OCI-LY7 (cell line): ENCODE results near the gene OXSM. TPM values are rescaled to one million over a fixed set of nuclear protein-coding genes. Genes with fewer than 3 reads are reported as not detected.

Experiments
- BruUV-seq: library from RNA; stranded (reverse); fragments of 400-500 nt; replicated peaks from 2 replicates; lab custom pipeline; 2021; lab: Mats Ljungman, UMichigan
- CTCF ChIA-PET: fragments of 300-600 bp; sonication (Branson Sonifier 250); formaldehyde crosslinking; loops from one replicate; lab custom pipeline; 2022; ENCODE audit warnings: antibody characterized with exemption; ENCODE audit not compliant: unreplicated experiment; lab: Charles Lee
- POLR2A ChIA-PET: fragments of 300-600 bp; sonication (Branson Sonifier 250); formaldehyde crosslinking; loops from one replicate; lab custom pipeline; 2022; ENCODE audit warnings: antibody characterized with exemption; lab: Charles Lee
- DNase-seq: peaks from one replicate; pipeline ENCODE4 v3.0.0-alpha.2; 2015; ENCODE audit warnings: low spot score
- H2AFZ ChIP-seq: fragments of 200-600 bp; sonication (generic), shearing (Covaris generic); 2 replicates; pipeline ENCODE4 v1.6.1; 2014; ENCODE audit warnings: mild to moderate bottlenecking, antibody characterized with exemption, low read length, moderate library complexity
- H3K27ac ChIP-seq: fragments of 200-600 bp; sonication (generic); 2 replicates; pipeline ENCODE4 v1.5.1; 2014; ENCODE audit warnings: mixed run types, low read depth, mild to moderate bottlenecking, moderate library complexity, low read length, inconsistent platforms; ENCODE audit not compliant: poor library complexity, severe bottlenecking
- H3K36me3 ChIP-seq: fragments of 200-600 bp; sonication (generic); 2 replicates; pipeline ENCODE4 v1.6.1; 2014; ENCODE audit warnings: mild to moderate bottlenecking, antibody characterized with exemption, low read length, moderate library complexity, mixed read lengths; ENCODE audit not compliant: insufficient read depth
- H3K4me1 ChIP-seq: fragments of 200-600 bp; sonication (generic); 2 replicates; pipeline ENCODE4 v1.5.1; 2014; ENCODE audit warnings: mild to moderate bottlenecking, low read length; ENCODE audit not compliant: insufficient read depth, poor library complexity, severe bottlenecking
- H3K4me2 ChIP-seq: fragments of 200-600 bp; sonication (generic); 2 replicates; pipeline ENCODE4 v1.6.1; 2014; ENCODE audit warnings: mild to moderate bottlenecking, low read length
- H3K4me3 ChIP-seq: fragments of 200-600 bp; sonication (generic); 2 replicates; pipeline ENCODE4 v1.5.1; 2014; ENCODE audit warnings: mild to moderate bottlenecking, low read depth, low read length; ENCODE audit not compliant: poor library complexity, severe bottlenecking
- H3K79me2 ChIP-seq: fragments of 200-600 bp; sonication (generic); 2 replicates; pipeline ENCODE4 v1.6.1; 2016; ENCODE audit warnings: low read depth, mild to moderate bottlenecking, low read length, moderate library complexity, mixed read lengths; ENCODE audit not compliant: insufficient read depth
- H3K9me2 ChIP-seq: fragments of 200-600 bp; sonication (generic); 2 replicates; pipeline ENCODE4 v1.6.1; 2016; ENCODE audit warnings: mild to moderate bottlenecking, low read length, mixed read lengths; ENCODE audit not compliant: insufficient read depth
- H3K9me3 ChIP-seq: fragments of 200-600 bp; sonication (generic); 2 replicates; pipeline ENCODE4 v1.6.1; 2014; ENCODE audit warnings: mild to moderate bottlenecking, mixed run types, low read length, mixed read lengths
- H4K20me1 ChIP-seq: fragments of 200-600 bp; sonication (generic); 2 replicates; pipeline ENCODE4 v1.6.1; 2014; ENCODE audit warnings: mild to moderate bottlenecking, antibody characterized with exemption, low read length, moderate library complexity, mixed read lengths; ENCODE audit not compliant: insufficient read depth
- EZH2phosphoT487 ChIP-seq: fragments of 200-600 bp; sonication (generic); IDR thresholded peaks from 2 replicates; pipeline ENCODE4 v1.6.1; 2018; ENCODE audit warnings: low read depth, borderline replicate concordance, mild to moderate bottlenecking, mixed run types, antibody characterized with exemption, low read length, moderate library complexity, mixed read lengths
- intact Hi-C: fragments of 100-400 bp; cut with micrococcal nuclease; formaldehyde crosslinking; loops from one replicate; pipeline ENCODE4 v1.10.0; 2022; ENCODE audit not compliant: unreplicated experiment
- total RNA-seq, 2 experiments: library from RNA; depleted of rRNA in 1 of 2; stranded (reverse); fragments of >200 nt in 1 of 2; shearing (Covaris generic) in 1 of 2; gene quantifications; 2 replicates each; pipeline ENCODE4 v1.2.3, GENCODE V29; 2014 to 2022
- TF ChIP-seq, protein P1 (sequence below): fragments of 200-600 bp; sonication (generic); conservative IDR thresholded peaks from 2 replicates; pipeline ENCODE4 v1.5.1; 2014; ENCODE audit warnings: mild to moderate bottlenecking, antibody characterized with exemption, low read length, moderate library complexity, mixed read lengths

The OXSM gene
- total RNA-seq, 2 experiments from 2014 or later = 17.0 to 17.3 TPM

DNA sequence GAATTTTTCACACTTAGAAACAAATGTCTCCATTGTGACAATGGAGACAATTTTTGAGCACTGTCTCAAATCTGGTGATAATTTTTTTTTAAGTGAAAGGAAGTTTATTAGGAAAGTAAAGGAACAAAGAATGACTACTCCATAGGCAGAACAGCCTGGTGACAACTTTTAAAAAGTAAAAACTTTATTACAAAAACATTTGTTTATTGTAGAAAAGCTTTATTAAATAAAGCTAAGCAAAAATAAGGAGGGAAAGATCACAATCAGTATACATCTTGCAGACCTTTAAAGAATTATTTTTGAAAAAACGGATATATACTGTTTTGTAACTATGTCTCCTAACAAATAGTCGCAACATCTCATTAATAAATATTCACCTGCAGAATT lies 688 bp upstream of the OXSM start:
- CTCF ChIA-PET = no interaction called here
- peaks cover 67% of the 10 kb centered on the region for H3K4me1 ChIP-seq
- H3K4me2 ChIP-seq = peak overlapping the region; percentile 91
- H3K36me3 ChIP-seq = peaks cover 14% of the 10 kb centered on the region; the same call in 1 of the 2 replicates
- intact Hi-C loops = no loop called here
- peak overlapping the region; percentile 81 for H3K4me3 ChIP-seq
- POLR2A ChIA-PET = interaction anchor here (0.7 to 4.2 kb wide), 17 partner anchors 10 to 150 kb away, joined by 3 to 20 read pairs (median 4); no protein-coding TSS in a partner anchor
- peaks cover 33% of the 10 kb centered on the region; the same call in 1 of the 2 replicates for H3K79me2 ChIP-seq
- H2AFZ ChIP-seq = peak overlapping the region; percentile 51; the same call in 1 of the 2 replicates
- H3K9me3 ChIP-seq = no peaks in the 10 kb centered on the region
- BruUV-seq = TSS peak; percentile 92
- no peaks in the 10 kb centered on the region for H3K9me2 ChIP-seq
- no peaks in the 10 kb centered on the region for H4K20me1 ChIP-seq
- peak overlapping the region; percentile 83 for H3K27ac ChIP-seq
- no peak for DNase-seq
- TF ChIP-seq, protein P1, sequence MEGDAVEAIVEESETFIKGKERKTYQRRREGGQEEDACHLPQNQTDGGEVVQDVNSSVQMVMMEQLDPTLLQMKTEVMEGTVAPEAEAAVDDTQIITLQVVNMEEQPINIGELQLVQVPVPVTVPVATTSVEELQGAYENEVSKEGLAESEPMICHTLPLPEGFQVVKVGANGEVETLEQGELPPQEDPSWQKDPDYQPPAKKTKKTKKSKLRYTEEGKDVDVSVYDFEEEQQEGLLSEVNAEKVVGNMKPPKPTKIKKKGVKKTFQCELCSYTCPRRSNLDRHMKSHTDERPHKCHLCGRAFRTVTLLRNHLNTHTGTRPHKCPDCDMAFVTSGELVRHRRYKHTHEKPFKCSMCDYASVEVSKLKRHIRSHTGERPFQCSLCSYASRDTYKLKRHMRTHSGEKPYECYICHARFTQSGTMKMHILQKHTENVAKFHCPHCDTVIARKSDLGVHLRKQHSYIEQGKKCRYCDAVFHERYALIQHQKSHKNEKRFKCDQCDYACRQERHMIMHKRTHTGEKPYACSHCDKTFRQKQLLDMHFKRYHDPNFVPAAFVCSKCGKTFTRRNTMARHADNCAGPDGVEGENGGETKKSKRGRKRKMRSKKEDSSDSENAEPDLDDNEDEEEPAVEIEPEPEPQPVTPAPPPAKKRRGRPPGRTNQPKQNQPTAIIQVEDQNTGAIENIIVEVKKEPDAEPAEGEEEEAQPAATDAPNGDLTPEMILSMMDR = no peak
- no peak for TF ChIP-seq EZH2phosphoT487

DNA sequence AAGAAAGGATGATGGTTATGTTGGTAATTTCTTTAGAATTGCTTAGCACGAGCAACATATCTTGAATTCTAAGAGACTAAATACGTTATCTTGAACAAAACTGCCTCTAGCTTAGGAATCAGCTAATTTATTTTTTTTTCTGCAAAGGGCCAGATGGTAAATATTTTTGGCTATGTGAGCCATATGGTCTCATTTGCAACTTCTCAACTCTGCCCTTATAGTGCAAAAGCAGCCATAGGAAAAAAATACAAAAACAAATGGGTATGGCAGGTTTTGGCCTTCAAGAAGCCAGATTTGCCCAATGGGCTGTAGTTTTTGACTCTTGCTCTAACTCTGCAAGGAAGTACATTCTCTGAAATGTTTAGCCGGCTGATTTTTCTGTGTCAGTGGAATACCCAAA lies 11.9 kb downstream of the OXSM start:
- H3K4me2 ChIP-seq = no peak overlapping the region
- H3K79me2 ChIP-seq = no peaks in the 10 kb centered on the region
- no peaks in the 10 kb centered on the region for H3K36me3 ChIP-seq
- ChIA-PET CTCF (no interaction called here), POLR2A (interaction anchor here (1.0 to 1.9 kb wide), 6 partner anchors 9 to 83 kb away, joined by 3 to 7 read pairs (median 4); no protein-coding TSS in a partner anchor)
- H3K4me3 ChIP-seq = no peak overlapping the region
- no peak for DNase-seq
- TF ChIP-seq EZH2phosphoT487 = no peak
- TF ChIP-seq, protein P1 = no peak
- no peaks in the 10 kb centered on the region for H4K20me1 ChIP-seq
- no peaks in the 10 kb centered on the region for H3K4me1 ChIP-seq
- intact Hi-C loops = no loop called here
- no peak overlapping the region for H2AFZ ChIP-seq
- BruUV-seq = no TSS peak
- H3K9me3 ChIP-seq = no peaks in the 10 kb centered on the region
- H3K27ac ChIP-seq = no peak overlapping the region
- H3K9me2 ChIP-seq = no peaks in the 10 kb centered on the region; the same call in 1 of the 2 replicates

DNA sequence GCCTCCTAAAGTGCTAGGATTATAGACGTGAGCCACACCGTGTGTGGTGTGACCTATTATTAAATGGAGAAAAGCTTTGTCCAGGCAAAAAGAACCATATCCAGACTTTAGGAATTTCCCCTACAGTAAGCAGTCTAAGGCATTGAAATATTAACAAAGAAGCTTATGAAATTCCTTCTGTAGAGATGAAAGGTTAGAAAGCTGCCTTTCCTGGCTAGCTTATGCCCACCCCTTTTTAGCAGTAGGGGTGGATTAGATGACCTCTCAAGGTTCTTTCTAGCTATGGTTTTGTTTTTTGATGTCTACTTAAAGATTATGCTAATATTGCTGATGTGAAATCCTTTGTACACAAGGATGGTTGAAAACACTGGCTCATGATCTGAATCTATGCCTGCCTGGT lies 13.9 kb downstream of the OXSM start:
- intact Hi-C loops = no loop called here
- no peak for TF ChIP-seq EZH2phosphoT487
- TF ChIP-seq, protein P1 = no peak
- Histone ChIP-seq H3K4me3 (no peak overlapping the region), H3K36me3 (no peaks in the 10 kb centered on the region), H3K4me1 (no peaks in the 10 kb centered on the region), H3K4me2 (no peak overlapping the region), H3K9me2 (no peaks in the 10 kb centered on the region; the same call in 1 of the 2 replicates), H3K27ac (no peak overlapping the region), H3K79me2 (no peaks in the 10 kb centered on the region), H4K20me1 (no peaks in the 10 kb centered on the region), H2AFZ (no peak overlapping the region), H3K9me3 (no peaks in the 10 kb centered on the region)
- POLR2A ChIA-PET = interaction anchor here (0.8 to 1.9 kb wide), 5 partner anchors 9 to 27 kb away, joined by 3 to 10 read pairs (median 4); no protein-coding TSS in a partner anchor
- BruUV-seq = no TSS peak
- no peak for DNase-seq
- CTCF ChIA-PET = no interaction called here
